Endothelial cell of umbilical vein (primary cell): ENCODE results near the gene CD74. TPM values are rescaled to one million over a fixed set of nuclear protein-coding genes. Genes with fewer than 3 reads are reported as not detected.

Experiments
- BruUV-seq: library from RNA; stranded (reverse); fragments of 400-500 nt; replicated peaks from 2 replicates; lab custom pipeline; 2021; lab: Mats Ljungman, UMichigan
- CTCF ChIA-PET: fragments of 300-600, 350-600 bp; sonication (Branson Sonifier 250); formaldehyde crosslinking; loops from one replicate; lab custom pipeline; 2021; ENCODE audit warnings: antibody characterized with exemption, inconsistent platforms; lab: Charles Lee
- POLR2A ChIA-PET: fragments of 300-600, 350-600 bp; sonication (Branson Sonifier 250); formaldehyde crosslinking; loops from one replicate; lab custom pipeline; 2021; ENCODE audit warnings: antibody characterized with exemption, inconsistent platforms; lab: Charles Lee
- DNase-seq: peaks from one replicate; pipeline ENCODE4 v3.0.0-alpha.2; 2011; ENCODE audit warnings: low read depth, low spot score
- FAIRE-seq: peaks from 2 replicates; lab custom pipeline; 2011; peaks lifted over from hg19 to GRCh38; lab: Jason Lieb, UNC
- H2AFZ ChIP-seq: 2 replicates; pipeline ENCODE4 v1.6.0; 2012; ENCODE audit warnings: low read depth, low read length, control low read depth, inconsistent platforms
- H3K27ac ChIP-seq: 2 replicates; pipeline ENCODE4 v1.5.1; 2011; ENCODE audit warnings: low read depth, mild to moderate bottlenecking, control low read depth, low read length, moderate library complexity; ENCODE audit not compliant: insufficient read depth
- H3K27me3 ChIP-seq, 2 experiments: 2 replicates each; pipeline versions ENCODE4 v1.6.0 to v1.6.1; 2011; ENCODE audit warnings: low read length in 2 of 2, mixed read lengths in 1 of 2; ENCODE audit not compliant: control insufficient read depth in 2 of 2, insufficient read depth in 2 of 2
- H3K36me3 ChIP-seq, 2 experiments: 2 replicates in 1 of 2; 3 replicates in 1 of 2; pipeline ENCODE4 v1.5.1; 2011; ENCODE audit warnings: low read length in 2 of 2, mild to moderate bottlenecking in 1 of 2, moderate library complexity in 1 of 2; ENCODE audit not compliant: control insufficient read depth in 2 of 2, insufficient read depth in 2 of 2; ENCODE audit errors: extremely low read depth in 1 of 2
- H3K4me1 ChIP-seq: 3 replicates; pipeline ENCODE4 v1.5.1; 2011; ENCODE audit warnings: mild to moderate bottlenecking, low read length; ENCODE audit not compliant: control insufficient read depth, insufficient read depth; ENCODE audit errors: extremely low read depth
- H3K4me2 ChIP-seq: 2 replicates; pipeline ENCODE4 v1.6.1; 2011; ENCODE audit warnings: low read length, control low read depth, mixed read lengths; ENCODE audit not compliant: insufficient read depth
- H3K4me3 ChIP-seq, 3 experiments: fragments of 200-600 bp in 1 of 3; sonication (generic), shearing (Covaris generic) in 1 of 3; replicated peaks in 1 of 3; 2 replicates each; pipeline ENCODE4 v1.5.1; 2011 to 2016; ENCODE audit warnings: control low read depth in 3 of 3, low read length in 3 of 3, mild to moderate bottlenecking in 2 of 3, inconsistent platforms in 1 of 3, low read depth in 1 of 3, moderate library complexity in 1 of 3; ENCODE audit not compliant: insufficient read depth in 1 of 3
- H3K79me2 ChIP-seq: 2 replicates; pipeline ENCODE4 v1.6.0; 2012; ENCODE audit warnings: low read length, inconsistent platforms; ENCODE audit not compliant: control insufficient read depth, insufficient read depth
- H3K9ac ChIP-seq: replicated peaks from 2 replicates; pipeline ENCODE3; 2011; ENCODE audit warnings: low read length, control low read depth; ENCODE audit not compliant: insufficient read depth; ENCODE audit errors: extremely low read depth
- H3K9me1 ChIP-seq: replicated peaks from 3 replicates; pipeline ENCODE4 v1.6.0; 2011; ENCODE audit warnings: mild to moderate bottlenecking, low read length; ENCODE audit not compliant: control insufficient read depth, insufficient read depth; ENCODE audit errors: extremely low read depth
- H3K9me3 ChIP-seq: replicated peaks from 2 replicates; pipeline ENCODE4 v1.5.1; 2012; ENCODE audit warnings: low read length, inconsistent platforms; ENCODE audit not compliant: control insufficient read depth, insufficient read depth
- H4K20me1 ChIP-seq: replicated peaks from 2 replicates; pipeline ENCODE3; 2011; ENCODE audit warnings: mild to moderate bottlenecking, low read length; ENCODE audit not compliant: control insufficient read depth, insufficient read depth; ENCODE audit errors: extremely low read depth
- CTCF ChIP-seq, 2 donors: IDR thresholded peaks; 1 replicate in 1 of 2; 2 replicates in 1 of 2; pipeline ENCODE4 v1.5.1; 2011; ENCODE audit warnings: low read length in 2 of 2, mild to moderate bottlenecking in 2 of 2, moderate library complexity in 2 of 2, control low read depth in 1 of 2, inconsistent platforms in 1 of 2, low read depth in 1 of 2; ENCODE audit not compliant: insufficient read depth in 1 of 2; ENCODE audit errors: extremely low read depth in 1 of 2
- EZH2 ChIP-seq: IDR thresholded peaks from 2 replicates; pipeline ENCODE4 v1.6.1; 2012; ENCODE audit warnings: borderline replicate concordance, low read depth, mild to moderate bottlenecking, moderate library complexity, low read length, inconsistent platforms; ENCODE audit not compliant: severe bottlenecking
- FOS ChIP-seq: IDR thresholded peaks from 2 replicates; pipeline ENCODE4 v1.6.1; 2011; ENCODE audit warnings: mild to moderate bottlenecking, low read length, moderate library complexity, borderline replicate concordance; ENCODE audit not compliant: insufficient read depth
- JUN ChIP-seq: IDR thresholded peaks from 2 replicates; pipeline ENCODE4 v1.6.1; 2011; ENCODE audit warnings: borderline replicate concordance, low read depth; ENCODE audit not compliant: insufficient read length, insufficient read depth
- MYC ChIP-seq: IDR thresholded peaks from one replicate; pipeline ENCODE4 v1.6.1; 2011; ENCODE audit warnings: mild to moderate bottlenecking, low read depth, low read length
- POLR2AphosphoS5 ChIP-seq: IDR thresholded peaks from 2 replicates; pipeline ENCODE4 v1.6.1; 2012; ENCODE audit warnings: low read depth, mild to moderate bottlenecking, control low read depth, low read length, moderate library complexity; ENCODE audit not compliant: insufficient read depth
- dilution Hi-C: fragments of 300-500 bp; cut with MboI; formaldehyde crosslinking; loops from one replicate; pipeline ENCODE4 v1.15.0; 2019; ENCODE audit warnings: low sequenced_read_pairs; ENCODE audit not compliant: extremely low pct_ligation_motif_present
- intact Hi-C: fragments of 100-400 bp; cut with micrococcal nuclease; formaldehyde crosslinking; loops from one replicate; pipeline ENCODE4 v1.10.0; 2022
- polyA plus RNA-seq, 4 experiments: library from polyadenylated mRNA; depleted of rRNA in 3 of 4; stranded (reverse) in 3 of 4; unstranded in 1 of 4; fragments of >200 nt; gene quantifications; 2 replicates each; pipeline versions ENCODE4 v1.2.1 to v1.2.3, GENCODE V29; 2011 to 2012; ENCODE audit warnings: missing spikeins in 1 of 4
- total RNA-seq: library from RNA; stranded (reverse); gene quantifications from 2 replicates; pipeline ENCODE4 v1.2.3, GENCODE V29; 2021
- TF ChIP-seq, protein P1 (sequence below): IDR thresholded peaks from 2 replicates; pipeline ENCODE4 v1.6.1; 2011; ENCODE audit not compliant: insufficient read depth, insufficient read length

Gene CD74
- total and polyA plus RNA-seq, 2 donors (not counting 3 experiments of a cell fraction or from before 2014, with no cell fraction given): 0.62 to 1.3 TPM

GRCh38 chr5:150422075-150422474, 9.4 kb upstream of the CD74 start:
- TF ChIP-seq FOS (no peak), EZH2 (no peak), POLR2AphosphoS5 (no peak), CTCF (IDR thresholded peaks at IDR 0.05; ENCODE audit: extremely low read depth in 1 of 2, insufficient read depth in 1 of 2, low read depth in 1 of 2, low read length in 2 of 2) (no peak), JUN (no peak), MYC (no peak)
- TF ChIP-seq, protein P1, sequence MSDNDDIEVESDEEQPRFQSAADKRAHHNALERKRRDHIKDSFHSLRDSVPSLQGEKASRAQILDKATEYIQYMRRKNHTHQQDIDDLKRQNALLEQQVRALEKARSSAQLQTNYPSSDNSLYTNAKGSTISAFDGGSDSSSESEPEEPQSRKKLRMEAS: no peak
- Histone ChIP-seq H3K9me1 (no peaks in the 10 kb centered on the region), H3K27me3 (peaks cover 0 to 2% of the 10 kb centered on the region in 2 experiments), H3K36me3 (no peaks in the 10 kb centered on the region), H3K4me2 (no peak overlapping the region), H3K9me3 (no peaks in the 10 kb centered on the region), H2AFZ (no peak overlapping the region), H4K20me1 (no peaks in the 10 kb centered on the region), H3K27ac (no peak overlapping the region), H3K4me3 (no peak overlapping the region), H3K9ac (no peak overlapping the region), H3K79me2 (no peaks in the 10 kb centered on the region), H3K4me1 (no peaks in the 10 kb centered on the region)
- ChIA-PET CTCF (interaction anchor here (1.2 to 2.2 kb wide), 2 partner anchors 14 to 25 kb away, joined by 3 to 5 read pairs; no protein-coding TSS in a partner anchor), POLR2A (no interaction called here)
- intact Hi-C loops: no loop called here
- dilution Hi-C loops: no loop called here
- no TSS peak for BruUV-seq
- DNase-seq: no peak
- no peak for FAIRE-seq
